Activated naive CD4-positive, alpha-beta T cell treated with anti-CD3 and anti-CD28 coated beads, Interleukin-2, amount 50 U/mL, for 24 hours (primary cell): ENCODE data around the gene USH1C.

Experiments used
- H3K27ac Mint-ChIP-seq: one replicate; pipeline ENCODE4 v1.8.0; 2021; ENCODE audit warnings: mild to moderate bottlenecking, mixed read lengths
- H3K27me3 Mint-ChIP-seq: one replicate; pipeline ENCODE4 v1.8.0; 2021; ENCODE audit warnings: mixed read lengths
- H3K36me3 Mint-ChIP-seq: one replicate; pipeline ENCODE4 v1.8.0; 2021; ENCODE audit warnings: mixed read lengths
- H3K4me1 Mint-ChIP-seq: one replicate; pipeline ENCODE4 v1.8.0; 2021; ENCODE audit warnings: mixed read lengths
- H3K4me3 Mint-ChIP-seq: one replicate; pipeline ENCODE4 v1.8.0; 2021; ENCODE audit warnings: mild to moderate bottlenecking, mixed read lengths
- H3K9me3 Mint-ChIP-seq: one replicate; pipeline ENCODE4 v1.8.0; 2021; ENCODE audit warnings: mixed read lengths

The USH1C gene

GRCh38 chr11:17526931-17527627 lies 17.1 kb downstream of the USH1C start:
- H3K27ac Mint-ChIP-seq: no peak overlapping the region
- no peaks in the 10 kb centered on the region for H3K36me3 Mint-ChIP-seq
- H3K4me1 Mint-ChIP-seq: no peaks in the 10 kb centered on the region
- H3K4me3 Mint-ChIP-seq: no peak overlapping the region
- H3K27me3 Mint-ChIP-seq: no peaks in the 10 kb centered on the region
- H3K9me3 Mint-ChIP-seq: no peaks in the 10 kb centered on the region

GRCh38 chr11:17526326-17526725 lies 17.9 kb downstream of the USH1C start:
- Mint-ChIP-seq H3K27me3 (no peaks in the 10 kb centered on the region), H3K36me3 (no peaks in the 10 kb centered on the region), H3K9me3 (no peaks in the 10 kb centered on the region), H3K4me3 (no peak overlapping the region), H3K27ac (no peak overlapping the region), H3K4me1 (no peaks in the 10 kb centered on the region)

- Mint-ChIP-seq H3K36me3 (no peaks in the 10 kb centered on the region), H3K9me3 (no peaks in the 10 kb centered on the region), H3K4me1 (no peaks in the 10 kb centered on the region), H3K27me3 (no peaks in the 10 kb centered on the region), H3K27ac (no peak overlapping the region), H3K4me3 (no peak overlapping the region)
These were observed 18.6 kb downstream of the USH1C start for GRCh38 chr11:17525570-17525969.

- no peaks in the 10 kb centered on the region for H3K36me3 Mint-ChIP-seq
- no peaks in the 10 kb centered on the region for H3K9me3 Mint-ChIP-seq
These were observed 20.0 kb downstream of the USH1C start for GRCh38 chr11:17524221-17524620.

GRCh38 chr11:17522655-17523054 lies 21.6 kb downstream of the USH1C start:
- Mint-ChIP-seq H3K4me1 (no peaks in the 10 kb centered on the region), H3K27ac (no peak overlapping the region), H3K9me3 (no peaks in the 10 kb centered on the region), H3K27me3 (no peaks in the 10 kb centered on the region), H3K36me3 (no peaks in the 10 kb centered on the region), H3K4me3 (no peak overlapping the region)

More at GRCh38 chr11:17524221-17524620, 20.0 kb downstream of the USH1C start:
- Mint-ChIP-seq H3K27ac (no peak overlapping the region), H3K4me3 (no peak overlapping the region), H3K4me1 (no peaks in the 10 kb centered on the region), H3K27me3 (no peaks in the 10 kb centered on the region)

GRCh38 chr11:17521106-17521900 lies 22.9 kb downstream of the USH1C start:
- H3K36me3 Mint-ChIP-seq: no peaks in the 10 kb centered on the region
- H3K4me3 Mint-ChIP-seq: no peak overlapping the region
- H3K27me3 Mint-ChIP-seq: no peaks in the 10 kb centered on the region
- H3K4me1 Mint-ChIP-seq: no peaks in the 10 kb centered on the region
- H3K27ac Mint-ChIP-seq: no peak overlapping the region
- H3K9me3 Mint-ChIP-seq: no peaks in the 10 kb centered on the region

GRCh38 chr11:17519061-17519885 lies 24.9 kb downstream of the USH1C start:
- no peaks in the 10 kb centered on the region for H3K36me3 Mint-ChIP-seq
- no peaks in the 10 kb centered on the region for H3K4me1 Mint-ChIP-seq
- no peak overlapping the region for H3K4me3 Mint-ChIP-seq
- H3K27ac Mint-ChIP-seq: no peak overlapping the region
- no peaks in the 10 kb centered on the region for H3K27me3 Mint-ChIP-seq
- H3K9me3 Mint-ChIP-seq: no peaks in the 10 kb centered on the region

GRCh38 chr11:17518366-17518765 lies 25.9 kb downstream of the USH1C start:
- H3K4me1 Mint-ChIP-seq: no peaks in the 10 kb centered on the region
- no peak overlapping the region for H3K27ac Mint-ChIP-seq
- H3K27me3 Mint-ChIP-seq: no peaks in the 10 kb centered on the region

GRCh38 chr11:17517186-17517585 lies 27.0 kb downstream of the USH1C start:
- no peak overlapping the region for H3K27ac Mint-ChIP-seq
- no peak overlapping the region for H3K4me3 Mint-ChIP-seq
- H3K27me3 Mint-ChIP-seq: no peaks in the 10 kb centered on the region
- no peaks in the 10 kb centered on the region for H3K36me3 Mint-ChIP-seq
- H3K9me3 Mint-ChIP-seq: no peaks in the 10 kb centered on the region
- no peaks in the 10 kb centered on the region for H3K4me1 Mint-ChIP-seq

More at GRCh38 chr11:17518366-17518765, 25.9 kb downstream of the USH1C start:
- Mint-ChIP-seq H3K4me3 (no peak overlapping the region), H3K36me3 (no peaks in the 10 kb centered on the region), H3K9me3 (no peaks in the 10 kb centered on the region)

- Mint-ChIP-seq H3K9me3 (no peaks in the 10 kb centered on the region), H3K27ac (no peak overlapping the region), H3K27me3 (no peaks in the 10 kb centered on the region), H3K36me3 (no peaks in the 10 kb centered on the region), H3K4me1 (no peaks in the 10 kb centered on the region), H3K4me3 (no peak overlapping the region)
These were observed 27.6 kb downstream of the USH1C start for GRCh38 chr11:17516551-17517150.

GRCh38 chr11:17515443-17516176 lies 28.6 kb downstream of the USH1C start:
- no peaks in the 10 kb centered on the region for H3K36me3 Mint-ChIP-seq
- H3K27me3 Mint-ChIP-seq: no peaks in the 10 kb centered on the region
- H3K9me3 Mint-ChIP-seq: no peaks in the 10 kb centered on the region
- H3K4me3 Mint-ChIP-seq: no peak overlapping the region
- no peak overlapping the region for H3K27ac Mint-ChIP-seq
- H3K4me1 Mint-ChIP-seq: no peaks in the 10 kb centered on the region

- H3K4me3 Mint-ChIP-seq: no peak overlapping the region
- no peak overlapping the region for H3K27ac Mint-ChIP-seq
- H3K36me3 Mint-ChIP-seq: no peaks in the 10 kb centered on the region
- H3K4me1 Mint-ChIP-seq: no peaks in the 10 kb centered on the region
- H3K9me3 Mint-ChIP-seq: no peaks in the 10 kb centered on the region
- no peaks in the 10 kb centered on the region for H3K27me3 Mint-ChIP-seq
These were observed 29.7 kb downstream of the USH1C start for GRCh38 chr11:17514476-17514875.

GRCh38 chr11:17513853-17514252 lies 30.4 kb downstream of the USH1C start:
- Mint-ChIP-seq H3K27ac (no peak overlapping the region), H3K9me3 (no peaks in the 10 kb centered on the region), H3K4me3 (no peak overlapping the region), H3K27me3 (no peaks in the 10 kb centered on the region), H3K4me1 (no peaks in the 10 kb centered on the region), H3K36me3 (no peaks in the 10 kb centered on the region)

GRCh38 chr11:17512101-17512500 lies 32.1 kb downstream of the USH1C start:
- no peak overlapping the region for H3K27ac Mint-ChIP-seq
- H3K4me1 Mint-ChIP-seq: no peaks in the 10 kb centered on the region

GRCh38 chr11:17511571-17511970 lies 32.6 kb downstream of the USH1C start:
- H3K4me3 Mint-ChIP-seq: no peak overlapping the region
- H3K27ac Mint-ChIP-seq: no peak overlapping the region
- H3K36me3 Mint-ChIP-seq: no peaks in the 10 kb centered on the region
- no peaks in the 10 kb centered on the region for H3K27me3 Mint-ChIP-seq
- H3K4me1 Mint-ChIP-seq: no peaks in the 10 kb centered on the region
- no peaks in the 10 kb centered on the region for H3K9me3 Mint-ChIP-seq

More at GRCh38 chr11:17512101-17512500, 32.1 kb downstream of the USH1C start:
- no peak overlapping the region for H3K4me3 Mint-ChIP-seq
- H3K27me3 Mint-ChIP-seq: no peaks in the 10 kb centered on the region
- no peaks in the 10 kb centered on the region for H3K9me3 Mint-ChIP-seq
- no peaks in the 10 kb centered on the region for H3K36me3 Mint-ChIP-seq
